HG03378 (cell line): Measurements from ENCODE around the gene STRIT1.

ENCODE experiments used
- ATAC-seq: cut with Tn5 transposase; IDR thresholded peaks from one replicate; pipeline ENCODE4 v1.9.1; 2021; ENCODE audit warnings: mild to moderate bottlenecking, moderate library complexity; ENCODE audit not compliant: unreplicated experiment

The STRIT1 gene

DNA sequence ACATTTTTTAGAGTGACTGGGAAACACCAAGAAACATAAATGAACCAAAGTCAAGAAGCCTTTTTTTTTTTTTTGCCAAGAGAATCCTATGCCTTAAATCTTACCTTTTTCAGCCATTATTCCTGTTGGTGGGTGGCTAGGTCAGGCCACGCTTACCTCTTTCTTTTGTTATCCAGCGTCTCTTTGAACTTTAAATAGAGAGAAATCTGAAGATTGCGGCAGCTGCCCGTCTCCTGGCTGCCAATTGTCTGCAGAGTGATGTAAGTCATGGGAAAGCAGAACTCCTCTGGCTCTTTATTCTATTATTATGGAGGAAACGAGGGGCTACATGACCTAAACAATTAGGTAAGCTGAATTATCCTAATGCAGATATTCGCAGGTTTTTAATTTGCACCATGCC lies at the start of gene STRIT1:
STRIT1 (minus strand) TSS at position 168 of the 400 bp plus-strand sequence.
- ATAC-seq = no peak

- ATAC-seq = no peak
Measured at GRCh38 chr3:155342344-155342743, 48.9 kb upstream of the STRIT1 start.

DNA sequence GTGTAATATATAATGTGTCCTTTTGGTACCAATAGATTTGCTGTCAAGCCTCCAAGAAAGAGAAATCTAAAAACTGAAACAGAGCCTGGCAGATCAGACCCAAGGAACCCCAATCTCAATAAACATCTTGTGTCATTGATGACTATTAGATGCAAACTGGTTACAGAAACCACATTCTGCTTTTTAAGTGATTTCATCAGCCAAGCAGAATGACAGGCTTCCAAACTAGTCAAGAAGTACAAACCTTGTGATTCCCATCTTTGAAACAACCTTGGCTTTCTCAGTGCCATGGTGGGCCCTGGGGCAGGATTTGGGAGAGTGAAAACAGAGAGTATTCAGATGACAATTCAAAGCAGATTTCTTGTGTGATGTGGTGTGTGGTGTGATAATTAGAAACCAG lies 45.6 kb upstream of the STRIT1 start:
- ATAC-seq = no peak

- ATAC-seq = peak; percentile 43
Measured at GRCh38 chr3:155335724-155336354, 42.4 kb upstream of the STRIT1 start.

- peak; percentile 94 for ATAC-seq
Measured at GRCh38 chr3:155334914-155335723, 41.6 kb upstream of the STRIT1 start.

DNA sequence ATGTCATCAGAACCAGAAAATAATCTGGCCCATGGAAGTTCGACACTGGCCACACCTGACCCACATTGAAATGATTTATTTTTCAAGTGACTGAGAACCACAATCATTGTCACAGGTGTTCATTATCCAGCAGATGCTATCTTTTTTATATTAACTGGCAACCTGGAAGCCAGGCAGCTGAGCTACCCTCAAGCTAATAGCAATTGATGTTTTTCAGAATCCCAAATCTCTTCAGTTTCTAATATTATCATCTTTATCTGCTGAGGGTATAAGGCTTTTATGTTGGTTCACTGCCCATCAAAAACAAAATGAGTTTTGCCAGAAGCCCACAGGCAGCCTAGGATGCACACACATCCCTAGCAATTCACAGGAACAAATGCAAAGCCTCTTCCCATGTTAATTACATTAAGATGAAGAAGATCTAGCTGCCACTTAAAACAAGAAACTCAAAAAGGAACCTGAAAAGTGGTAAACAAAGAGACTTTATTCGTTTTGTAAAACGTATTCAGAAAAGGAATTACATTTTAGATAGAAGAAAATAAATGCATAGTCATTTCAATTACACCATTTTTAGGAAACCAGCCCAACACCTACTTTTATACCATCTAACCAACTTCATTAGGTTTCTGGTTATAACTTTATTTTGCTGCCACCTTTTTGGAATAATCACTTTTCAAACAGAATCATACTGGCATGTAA lies 40.9 kb upstream of the STRIT1 start:
- no peak for ATAC-seq

GRCh38 chr3:155332716-155333115 lies 39.2 kb upstream of the STRIT1 start:
- no peak for ATAC-seq

DNA sequence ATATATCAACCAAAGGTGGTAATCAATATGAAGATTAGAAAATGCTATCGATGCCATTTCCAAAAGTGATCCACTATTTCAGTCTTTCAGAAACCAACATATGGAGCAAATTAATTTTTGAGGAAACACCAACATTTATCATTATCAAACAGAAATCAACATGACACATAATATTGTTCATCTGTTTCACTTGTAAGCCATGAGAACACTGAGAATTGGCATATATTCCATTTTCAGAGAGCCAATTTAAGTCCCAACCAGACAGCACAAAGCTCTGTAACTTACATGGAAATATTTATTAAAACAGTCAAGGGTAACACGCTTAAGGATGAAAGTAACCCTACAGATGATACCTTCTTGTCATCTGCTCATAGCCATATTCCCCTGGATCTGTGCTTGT lies 37.6 kb upstream of the STRIT1 start:
- no peak for ATAC-seq

- no peak for ATAC-seq
Measured at GRCh38 chr3:155330370-155330769, 36.9 kb upstream of the STRIT1 start.

GRCh38 chr3:155329513-155330048 lies 36.1 kb upstream of the STRIT1 start:
- ATAC-seq = no peak

DNA sequence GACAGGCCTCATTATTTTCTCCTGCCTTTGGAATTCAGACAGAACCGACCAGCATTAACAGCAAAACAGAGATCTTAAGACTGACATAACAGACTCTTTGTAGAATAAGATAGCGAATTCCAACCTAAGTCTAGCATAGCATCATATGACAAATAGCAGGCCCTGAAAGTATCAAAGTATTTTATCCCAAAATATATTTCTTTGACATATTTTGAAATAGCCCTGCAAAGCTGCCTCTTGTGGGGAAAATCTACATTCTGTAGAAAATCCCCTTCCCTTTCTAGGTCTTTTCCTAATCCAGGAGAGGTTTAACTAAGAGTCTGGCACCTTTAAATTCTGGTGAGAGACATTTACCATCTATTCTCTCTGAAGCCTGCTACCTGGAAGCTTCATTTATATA lies 34.4 kb upstream of the STRIT1 start:
- ATAC-seq = no peak

- no peak for ATAC-seq
Measured at GRCh38 chr3:155327430-155327829, 33.9 kb upstream of the STRIT1 start.

GRCh38 chr3:155326901-155327300 lies 33.4 kb upstream of the STRIT1 start:
- no peak for ATAC-seq

DNA sequence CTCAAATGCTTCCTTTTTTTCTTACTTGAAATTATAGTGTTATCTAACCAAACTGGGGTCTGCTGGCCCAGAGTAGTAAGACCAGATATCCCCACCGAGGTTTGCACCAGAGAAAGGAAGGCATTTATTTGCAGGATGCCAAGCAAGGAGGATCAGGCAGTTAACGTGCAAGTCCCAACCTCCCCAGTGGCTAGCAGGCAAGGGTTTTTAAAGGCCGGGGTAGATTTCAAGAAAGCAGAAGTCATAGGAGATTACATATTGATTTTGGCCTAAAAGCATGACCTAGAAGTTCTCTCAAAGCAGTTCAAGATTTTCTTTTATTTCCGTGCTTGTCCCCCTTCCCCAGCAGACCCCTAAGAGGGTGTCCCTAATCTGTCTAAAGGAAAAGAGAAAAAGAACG lies 32.8 kb upstream of the STRIT1 start:
- ATAC-seq = no peak

- ATAC-seq = no peak
Measured at GRCh38 chr3:155325263-155325835, 31.9 kb upstream of the STRIT1 start.

DNA sequence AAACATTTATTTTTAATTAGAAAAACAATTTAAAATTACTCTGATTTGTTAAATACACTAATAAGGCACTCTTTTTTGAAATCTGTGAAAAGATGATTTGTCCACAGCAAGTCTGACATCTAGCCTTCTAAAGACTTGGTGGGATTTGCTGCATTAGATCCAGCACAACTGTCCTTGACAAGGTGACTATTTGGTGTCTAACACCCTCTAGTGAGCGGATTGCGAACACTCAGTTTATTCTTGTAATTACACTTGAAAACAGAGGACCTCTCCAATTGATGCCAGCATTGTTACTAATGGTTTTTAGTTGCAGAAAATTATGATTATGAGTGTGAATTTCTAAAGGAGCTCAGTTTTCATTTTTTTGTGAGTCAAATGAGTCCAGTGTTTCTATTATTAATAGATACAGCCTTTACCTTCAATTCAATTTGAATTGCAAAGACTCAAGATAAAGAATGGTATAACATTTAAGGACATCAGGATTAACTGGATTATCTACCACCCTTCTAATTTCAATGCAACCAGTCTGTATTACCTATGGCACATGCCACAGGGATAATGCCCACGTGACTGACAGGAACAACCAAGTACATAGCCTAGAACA lies 29.7 kb upstream of the STRIT1 start:
- ATAC-seq = peak; percentile 81

- ATAC-seq = no peak
Measured at GRCh38 chr3:155321418-155321817, 27.9 kb upstream of the STRIT1 start.

GRCh38 chr3:155320934-155321333 lies 27.5 kb upstream of the STRIT1 start:
- ATAC-seq = no peak

DNA sequence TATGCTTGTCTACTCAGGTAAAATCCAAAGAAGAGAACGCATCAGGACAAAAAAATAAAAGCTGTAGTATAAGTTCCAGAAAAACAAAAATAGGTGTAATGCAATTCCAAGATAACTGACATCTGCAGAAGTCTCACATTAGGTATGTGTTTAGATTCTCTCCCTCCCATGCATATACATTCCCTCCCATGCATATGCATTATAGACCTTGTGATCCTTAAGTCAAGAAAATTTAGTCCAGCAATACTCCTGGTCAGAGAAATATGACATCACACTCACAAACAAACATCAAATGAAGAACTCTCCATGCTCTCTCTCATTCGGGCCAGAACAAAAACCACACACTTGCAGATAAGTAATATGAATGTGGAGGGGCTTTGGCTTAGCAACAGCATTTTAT lies 25.3 kb upstream of the STRIT1 start:
- no peak for ATAC-seq

DNA sequence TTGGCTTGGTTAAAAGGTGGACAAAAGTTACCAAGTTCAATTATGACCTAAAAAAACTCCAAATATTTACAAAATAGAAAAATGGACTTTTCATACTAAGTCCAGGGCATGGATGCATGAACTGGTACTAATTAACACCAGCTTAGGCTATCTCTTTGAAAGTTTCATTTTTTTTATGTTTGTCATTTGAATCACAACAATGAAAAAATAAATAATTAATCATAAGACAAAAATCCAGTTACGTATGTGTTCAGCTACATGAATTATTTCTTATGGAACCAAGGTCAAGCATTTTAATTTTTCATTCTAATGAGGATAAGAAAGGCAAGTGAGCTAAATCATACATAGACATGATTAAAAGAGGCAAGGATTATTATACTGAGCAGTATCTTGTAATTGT lies 23.7 kb upstream of the STRIT1 start:
- ATAC-seq = no peak

DNA sequence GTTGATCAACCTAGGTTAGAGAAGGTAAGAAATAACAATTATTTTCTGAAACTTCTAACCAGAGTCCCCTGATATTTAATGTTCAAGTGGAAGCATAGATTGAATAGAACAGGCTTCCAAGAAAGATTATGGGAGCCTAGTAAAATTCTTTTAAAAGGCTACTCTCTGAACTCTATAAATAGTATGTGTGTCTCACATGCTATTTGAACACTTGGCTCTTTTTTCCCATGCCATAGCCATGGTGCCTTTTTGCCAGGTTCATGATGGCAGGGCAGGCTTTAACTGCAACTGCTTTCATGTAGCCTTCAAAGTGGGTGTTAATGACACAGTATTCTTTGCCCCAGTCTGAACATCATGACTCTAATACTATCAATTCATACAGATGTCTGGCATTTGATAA lies 22.9 kb upstream of the STRIT1 start:
- no peak for ATAC-seq
